ENCODE measurements around the gene HLX. TPM values are rescaled to one million over a fixed set of nuclear protein-coding genes. Genes with fewer than 3 reads are reported as not detected.

HLX gene
- total RNA-seq, 1 experiment from 2014 or later: 1.8 TPM

- TF ChIP-seq SP1 (IDR thresholded peaks at IDR 0.05; ENCODE audit: low read depth) (no peak), POLR2AphosphoS5 (IDR thresholded peaks at IDR 0.05; ENCODE audit: low read depth, low read length) (no peak), CTCF (IDR thresholded peaks at IDR 0.05 in 2 of 3, conservative IDR thresholded peaks at IDR 0.05 in 1 of 3; ENCODE audit: borderline replicate concordance in 1 of 3, insufficient read depth in 1 of 3, low read depth in 2 of 3, low read length in 2 of 3) (no peak), ELF1 (IDR thresholded peaks at IDR 0.05; ENCODE audit: borderline replicate concordance, low read depth) (no peak), ZBTB33 (IDR thresholded peaks at IDR 0.05; ENCODE audit: extremely low read depth, insufficient replicate concordance, low read length) (no peak), FOSL1 (IDR thresholded peaks at IDR 0.05; ENCODE audit: low read depth) (no peak), EGR1 (IDR thresholded peaks at IDR 0.05; ENCODE audit: low read depth) (no peak), ZFX (IDR thresholded peaks at IDR 0.05) (no peak), POLR2A (IDR thresholded peaks at IDR 0.05; ENCODE audit: borderline replicate concordance, extremely low read depth, insufficient read depth, insufficient read length) (no peak), CBX3 (IDR thresholded peaks at IDR 0.05; ENCODE audit: low read depth) (no peak), SRF (IDR thresholded peaks at IDR 0.05; ENCODE audit: low read depth) (no peak), EZH2 (IDR thresholded peaks at IDR 0.05) (no peak), YY1 (IDR thresholded peaks at IDR 0.05; ENCODE audit: extremely low read depth, insufficient replicate concordance, low read depth, low read length) (no peak), JUND (IDR thresholded peaks at IDR 0.05) (no peak), REST (IDR thresholded peaks at IDR 0.05; ENCODE audit: low read depth) (no peak), RAD21 (IDR thresholded peaks at IDR 0.05; ENCODE audit: low read depth) (no peak)
- TF ChIP-seq, protein P1, sequence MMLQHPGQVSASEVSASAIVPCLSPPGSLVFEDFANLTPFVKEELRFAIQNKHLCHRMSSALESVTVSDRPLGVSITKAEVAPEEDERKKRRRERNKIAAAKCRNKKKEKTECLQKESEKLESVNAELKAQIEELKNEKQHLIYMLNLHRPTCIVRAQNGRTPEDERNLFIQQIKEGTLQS (IDR thresholded peaks at IDR 0.05): no peak
- TF ChIP-seq, protein P2, sequence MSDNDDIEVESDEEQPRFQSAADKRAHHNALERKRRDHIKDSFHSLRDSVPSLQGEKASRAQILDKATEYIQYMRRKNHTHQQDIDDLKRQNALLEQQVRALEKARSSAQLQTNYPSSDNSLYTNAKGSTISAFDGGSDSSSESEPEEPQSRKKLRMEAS (IDR thresholded peaks at IDR 0.05): no peak
- H2AFZ ChIP-seq (ENCODE audit: low read depth, low read length, poor library complexity, severe bottlenecking): no peak overlapping the region
- H3K9me2 ChIP-seq (ENCODE audit: insufficient read depth): no peaks in the 10 kb centered on the region
- H3K36me3 ChIP-seq (ENCODE audit: control insufficient read depth in 1 of 2, insufficient read depth in 2 of 2, low read length in 2 of 2): no peaks in the 10 kb centered on the region
- no peak overlapping the region for H3K4me2 ChIP-seq (ENCODE audit: low read length)
- no peaks in the 10 kb centered on the region for H3K9me3 ChIP-seq (ENCODE audit: control insufficient read depth in 1 of 2, insufficient read depth in 1 of 2, low read depth in 1 of 2, low read length in 2 of 2)
- DNase-seq (ENCODE audit: low read depth, low spot score): no peak
- H3K9ac ChIP-seq (ENCODE audit: low read length): no peak overlapping the region
- 0 out of 2 replicates have a peak, but pooled peaks cover 3% of the 10 kb centered on the region for H3K27me3 ChIP-seq (ENCODE audit: insufficient read depth, low read length)
- ChIA-PET POLR2A (no interaction called here), CTCF (interaction anchor here (1.3 kb wide), 1 partner anchor 10 kb away, joined by 5 read pairs; no protein-coding TSS in a partner anchor), RAD21 (ENCODE audit: low non-redundant PET in 1 of 2, low total read pairs in 2 of 2, uncharacterized antibody in 2 of 2, unreplicated experiment in 2 of 2) (no interaction called here)
- BruUV-seq (replicated peaks): no TSS peak
- intact Hi-C loops (cut with micrococcal nuclease): no loop called here
- H3K79me2 ChIP-seq (ENCODE audit: insufficient read depth, low read length): no peaks in the 10 kb centered on the region
- no peak for ATAC-seq
- H3K4me1 ChIP-seq (ENCODE audit: control insufficient read depth in 1 of 2, insufficient read depth in 2 of 2, low read length in 2 of 2): no peaks in the 10 kb centered on the region
- H4K20me1 ChIP-seq (ENCODE audit: insufficient read depth): no peaks in the 10 kb centered on the region
- no peak overlapping the region for H3K27ac ChIP-seq (ENCODE audit: low read depth, low read length)
- no peak overlapping the region for H3K4me3 ChIP-seq (replicated peaks in 1 of 2; ENCODE audit: low read depth in 1 of 2, low read length in 2 of 2)
Measured at GRCh38 chr1:220918285-220918951, 39.2 kb downstream of the HLX start.

All from HCT116 (cell line).